GM10248 (cell line): ENCODE measurements around the gene FOXP2.

ENCODE experiments used
- CTCF ChIA-PET: fragments of 300-600 bp; sonication (Branson Sonifier 250); formaldehyde crosslinking; extraction: SDS; loops from one replicate; lab custom pipeline; 2021; ENCODE audit warnings: antibody characterized with exemption; lab: Yijun Ruan, JAX
- POLR2A ChIA-PET: fragments of 350-650 bp; sonication (Branson Sonifier 250); formaldehyde crosslinking; extraction: SDS; loops from one replicate; lab custom pipeline; 2020; ENCODE audit warnings: antibody characterized with exemption; lab: Yijun Ruan, JAX
- DNase-seq: peaks from one replicate; pipeline ENCODE4 v3.0.0; 2012; ENCODE audit errors: extremely low spot score
- CTCF ChIP-seq: IDR thresholded peaks from 2 replicates; pipeline ENCODE4 v1.5.1; 2012; ENCODE audit warnings: mild to moderate bottlenecking, low read depth; ENCODE audit errors: extremely low read depth, missing control alignments, control extremely low read depth

The FOXP2 gene

GRCh38 chr7:114623146-114623545 is 208.5 kb downstream of the FOXP2 start:
- no peak for TF ChIP-seq CTCF
- ChIA-PET CTCF (interaction anchor here (1.1 kb wide), 1 partner anchor 9 kb away, joined by 3 read pairs; no protein-coding TSS in a partner anchor), POLR2A (no interaction called here)
- no peak for DNase-seq

- no peak for TF ChIP-seq CTCF
- ChIA-PET POLR2A (no interaction called here), CTCF (interaction anchor here (1.1 kb wide), 1 partner anchor 107 kb away, joined by 3 read pairs; no protein-coding TSS in a partner anchor)
- DNase-seq = no peak
Measured at GRCh38 chr7:114627231-114627630, 212.6 kb downstream of the FOXP2 start.

GRCh38 chr7:114628362-114628761 is 213.7 kb downstream of the FOXP2 start:
- no peak for TF ChIP-seq CTCF
- ChIA-PET CTCF (no interaction called here), POLR2A (no interaction called here)
- DNase-seq = no peak

GRCh38 chr7:114629762-114630161 is 215.1 kb downstream of the FOXP2 start:
- DNase-seq = no peak
- CTCF ChIA-PET = interaction anchor here (0.9 to 2.4 kb wide), 4 partner anchors 9 to 14 kb away, joined by 4 to 6 read pairs (median 4); no protein-coding TSS in a partner anchor
- TF ChIP-seq CTCF = no peak
- POLR2A ChIA-PET = no interaction called here

- POLR2A ChIA-PET = no interaction called here
- CTCF ChIA-PET = interaction anchor here (0.9 to 2.4 kb wide), 4 partner anchors 10 to 13 kb away, joined by 4 to 6 read pairs (median 4); no protein-coding TSS in a partner anchor
- DNase-seq = no peak
- no peak for TF ChIP-seq CTCF
Measured at GRCh38 chr7:114630201-114630990, 215.8 kb downstream of the FOXP2 start.

- no peak for TF ChIP-seq CTCF
- no peak for DNase-seq
- ChIA-PET CTCF (interaction anchor here (0.6 to 2.4 kb wide), 5 partner anchors 8 to 35 kb away, joined by 3 to 6 read pairs (median 5); no protein-coding TSS in a partner anchor), POLR2A (no interaction called here)
Measured at GRCh38 chr7:114631249-114631822, 216.7 kb downstream of the FOXP2 start.
